Hematopoietic multipotent progenitor cell treated with erythropoietin and hydrocortisone succinate and interleukin-3 and kit ligand, for 17 days (in vitro differentiated cells): ENCODE measurements around the gene PLEKHG2.
"Not testable (repeated sequence)": the region's sequence is repeated elsewhere in the genome, so short reads cannot be mapped to it uniquely, and the experiment has no call there.

Source experiments
- DNase-seq: peaks from one replicate; pipeline ENCODE4 v3.0.0-alpha.2; 2015; ENCODE audit warnings: low spot score

Gene PLEKHG2

DNA sequence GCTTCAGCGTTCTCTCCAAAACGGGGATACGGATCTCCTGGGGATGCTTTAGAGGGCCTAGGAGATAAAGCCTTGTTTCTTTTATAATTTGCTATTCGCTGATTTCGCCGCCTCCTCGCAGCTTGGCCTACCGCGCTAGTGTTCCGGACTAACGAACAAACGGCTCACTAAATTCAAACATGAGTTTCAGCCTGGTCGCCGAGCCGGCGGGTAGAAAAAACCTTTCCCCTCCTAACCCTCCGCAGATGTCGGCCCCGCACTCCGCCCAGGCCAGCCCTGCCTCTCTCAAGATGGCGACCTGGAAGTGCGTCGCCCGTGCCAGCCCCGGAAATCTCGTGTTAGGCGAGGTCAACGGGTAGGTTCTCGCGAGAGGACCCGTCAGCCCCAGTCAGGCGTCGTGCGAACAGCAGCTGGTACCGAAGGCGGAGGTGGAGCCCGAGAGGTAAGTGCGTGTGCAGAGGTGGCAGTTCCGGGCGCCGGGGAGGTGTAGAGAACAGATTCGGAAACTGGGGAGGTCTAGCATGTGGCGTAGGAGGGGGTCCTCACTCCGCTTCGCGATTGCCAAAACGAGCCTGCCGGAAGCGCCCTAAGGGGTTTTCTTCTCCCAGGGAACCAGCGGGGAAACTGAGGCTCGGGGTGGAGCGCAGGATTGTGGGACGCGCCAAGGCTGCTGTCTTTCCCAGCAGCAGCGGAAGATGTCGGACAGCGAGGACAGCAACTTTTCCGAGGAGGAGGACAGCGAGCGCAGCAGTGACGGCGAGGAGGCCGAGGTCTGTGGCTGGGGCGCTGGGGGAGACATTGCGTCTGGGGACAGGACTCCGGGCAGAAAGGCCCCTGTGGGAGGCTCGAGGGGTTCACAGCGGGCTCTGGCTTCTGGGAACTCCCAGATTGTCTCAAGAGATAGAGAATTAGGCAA lies 33.0 kb downstream of the PLEKHG2 start, which contains the start of gene SUPT5H:
TSS of gene SUPT5H (plus strand) at position 387 of the 916 bp plus-strand sequence. CDS start at position 696, 309 bp downstream.
- DNase-seq, result peak; percentile 99

DNA sequence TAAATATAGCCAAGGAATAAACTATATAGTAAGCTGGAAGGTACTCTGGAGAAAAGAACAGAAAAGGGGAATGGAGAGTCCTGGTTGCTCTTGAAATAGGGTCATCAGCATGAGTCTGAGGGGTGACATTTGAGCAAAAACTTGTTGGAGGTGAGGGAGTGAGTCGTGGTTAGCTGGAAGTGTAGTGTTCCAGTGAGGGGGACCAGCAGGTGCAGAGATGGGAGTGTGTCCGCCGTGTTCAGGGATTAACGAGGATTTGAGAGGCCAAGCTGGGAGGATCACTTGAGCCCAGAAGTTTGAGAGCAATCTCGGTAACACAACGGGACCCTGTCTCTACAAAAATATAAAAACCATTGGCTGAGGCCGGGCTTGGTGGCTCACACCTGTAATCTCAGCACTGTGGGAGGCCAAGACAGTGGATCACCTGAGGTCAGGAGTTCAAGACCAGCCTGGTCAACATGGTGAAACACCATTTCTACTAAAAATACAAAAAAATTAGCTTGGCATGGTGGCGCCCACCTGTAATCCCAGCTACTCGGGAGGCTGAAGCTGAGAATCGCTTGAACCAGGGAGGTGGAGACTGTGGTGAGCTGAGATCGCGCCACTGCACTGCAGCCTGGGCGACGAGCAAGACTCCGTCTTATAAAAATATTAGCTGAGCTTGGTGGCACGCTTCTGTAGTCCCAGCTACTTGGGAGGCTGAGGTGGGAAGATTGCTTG lies 34.1 kb downstream of the PLEKHG2 start:
- DNase-seq, result no peak

DNA sequence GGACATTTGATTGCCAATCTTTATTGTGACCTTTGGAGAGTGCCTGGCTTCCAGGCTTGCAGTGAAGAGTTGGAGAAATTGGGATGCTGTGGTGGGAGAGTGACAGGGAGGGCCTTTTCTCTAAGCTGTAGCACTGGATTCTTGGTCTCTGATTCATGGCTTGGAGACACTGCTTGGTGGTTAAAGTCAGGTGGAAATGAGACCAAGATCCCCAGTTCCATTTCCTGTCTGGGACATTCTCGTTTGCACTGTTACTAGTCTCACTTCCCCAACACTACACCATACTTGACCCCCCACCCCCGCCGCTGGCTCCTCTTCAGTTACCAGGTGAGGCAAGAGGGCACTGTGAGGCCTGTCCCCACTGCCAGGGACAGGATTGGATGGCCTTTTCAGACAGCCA lies 35.8 kb downstream of the PLEKHG2 start:
- no peak for DNase-seq

DNA sequence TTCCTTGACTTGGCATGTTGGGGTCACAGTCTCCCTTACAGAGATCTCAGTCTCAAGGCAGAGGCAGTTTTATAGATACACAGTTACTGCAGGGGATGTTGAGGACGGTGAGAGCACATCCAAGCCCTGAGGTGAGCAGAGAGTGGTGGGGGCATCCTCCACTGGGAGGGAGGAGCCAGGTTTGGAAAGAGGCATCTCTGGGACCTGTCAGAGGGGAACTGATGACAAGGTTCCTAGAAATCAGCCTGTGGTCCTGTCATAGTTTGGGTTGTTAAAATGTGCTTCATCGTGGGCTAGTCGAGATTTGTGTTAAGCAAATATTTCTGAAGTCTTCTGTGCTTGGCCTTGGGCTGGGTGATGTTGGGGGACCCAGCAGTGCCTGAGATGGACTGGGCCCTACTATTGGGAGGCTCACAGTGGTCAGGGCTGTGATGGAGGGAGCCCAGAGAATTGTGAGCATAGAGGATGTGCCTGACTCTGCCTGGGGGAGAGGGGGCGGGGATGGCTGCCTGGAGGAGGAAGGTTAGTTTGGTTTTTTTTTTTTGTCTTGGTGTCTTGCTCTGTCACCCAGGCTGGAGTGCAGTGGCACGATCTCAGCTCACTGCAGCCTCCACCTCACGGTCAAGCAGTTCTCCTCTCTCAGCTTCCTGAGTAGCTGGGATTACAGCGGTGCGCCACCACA lies 36.8 kb downstream of the PLEKHG2 start:
- DNase-seq, result no peak

DNA sequence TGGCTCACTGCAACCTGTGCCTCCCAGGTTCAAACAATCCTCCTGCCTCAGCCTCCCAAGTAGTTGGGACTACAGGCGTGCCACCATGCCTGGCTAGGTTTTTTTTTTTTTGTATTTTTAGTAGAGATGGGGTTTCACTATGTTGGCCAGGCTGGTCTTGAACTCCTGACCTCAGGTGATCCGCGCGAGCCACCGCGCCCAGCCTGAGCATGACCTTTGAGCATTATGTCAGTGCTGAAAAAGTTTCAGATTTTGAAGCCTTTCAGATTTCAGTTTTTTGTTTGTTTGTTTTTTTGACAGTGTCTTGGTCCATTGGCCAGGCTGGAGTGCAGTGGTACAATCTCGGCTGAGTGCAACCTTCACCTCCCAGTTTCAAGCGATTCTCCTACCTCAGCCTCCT lies 38.8 kb downstream of the PLEKHG2 start:
- not testable (repeated sequence) for DNase-seq

DNA sequence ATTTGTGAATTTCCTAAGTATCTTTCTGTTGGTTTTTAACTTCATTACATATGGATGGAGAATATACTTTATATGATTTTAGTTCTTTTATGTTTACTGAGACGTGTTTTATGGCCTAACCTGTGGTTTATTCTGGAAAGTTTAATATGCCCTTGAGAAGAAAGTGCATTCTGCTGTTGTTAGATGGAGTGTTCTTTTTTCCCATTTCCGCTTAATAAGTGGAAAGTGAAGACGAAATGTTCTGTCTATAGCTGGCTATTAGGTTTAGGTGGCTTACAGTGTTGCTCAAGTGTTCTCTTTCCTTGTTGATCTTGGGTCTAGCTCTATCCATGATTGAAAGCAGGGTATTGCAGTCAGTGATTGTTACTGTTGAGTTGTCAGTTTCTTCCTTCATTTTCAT lies 50.9 kb downstream of the PLEKHG2 start:
- no peak for DNase-seq

DNA sequence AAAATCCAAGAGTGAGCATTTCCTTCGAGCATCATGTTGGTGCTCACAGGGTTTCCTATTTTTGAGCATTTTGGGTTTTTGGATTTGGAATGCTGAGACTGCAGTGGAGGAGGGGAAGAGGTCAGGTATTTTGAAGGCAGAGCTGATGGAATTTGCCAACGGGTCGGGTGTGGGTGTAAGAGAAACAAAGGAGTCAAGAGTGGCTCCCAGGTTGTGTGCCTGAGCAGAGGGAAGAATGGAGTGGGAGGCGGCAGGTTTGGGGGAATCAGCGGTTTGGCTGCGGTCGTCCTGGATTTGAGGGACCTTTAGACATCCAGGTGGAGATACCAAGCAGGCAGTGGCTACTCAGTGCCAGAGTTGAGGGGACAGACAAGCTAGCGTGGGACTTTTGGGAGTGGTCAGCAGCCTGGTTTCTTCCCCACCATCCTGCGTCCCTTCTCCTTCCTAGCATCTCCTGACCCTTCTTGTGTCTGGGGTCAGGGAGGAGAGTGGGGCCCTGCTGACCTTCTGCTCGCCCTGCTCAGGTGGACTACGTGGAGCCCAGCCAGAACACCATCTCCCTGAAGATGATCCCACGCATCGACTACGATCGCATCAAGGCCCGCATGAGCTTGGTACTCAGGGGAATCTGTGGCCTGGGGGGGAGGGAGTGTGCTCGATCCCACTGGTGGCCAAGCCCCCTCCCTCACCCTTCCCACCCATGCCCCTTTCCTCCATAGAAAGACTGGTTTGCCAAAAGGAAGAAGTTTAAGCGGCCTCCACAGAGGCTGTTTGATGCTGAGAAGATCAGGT lies 53.7 kb downstream of the PLEKHG2 start:
- no peak for DNase-seq

DNA sequence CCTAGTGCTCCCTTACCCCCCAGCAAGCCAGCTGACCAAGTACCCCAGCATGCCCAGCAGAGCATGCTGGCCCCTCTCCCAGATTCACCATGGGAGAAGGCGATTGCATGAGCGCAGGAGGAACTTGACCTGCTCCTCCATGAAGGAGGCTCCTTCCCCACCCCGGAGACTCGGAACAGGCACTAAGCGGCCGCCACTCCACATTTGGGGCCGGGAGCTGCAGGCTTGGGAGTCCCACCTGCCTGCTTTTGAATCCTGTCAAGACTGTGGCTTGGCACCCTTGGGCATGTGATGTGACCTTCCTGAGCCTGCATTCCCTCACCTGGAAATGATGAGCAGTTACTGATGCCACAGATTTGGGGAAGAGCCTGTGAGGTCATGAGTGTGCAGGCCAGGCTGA lies 55.5 kb downstream of the PLEKHG2 start:
- no peak for DNase-seq

DNA sequence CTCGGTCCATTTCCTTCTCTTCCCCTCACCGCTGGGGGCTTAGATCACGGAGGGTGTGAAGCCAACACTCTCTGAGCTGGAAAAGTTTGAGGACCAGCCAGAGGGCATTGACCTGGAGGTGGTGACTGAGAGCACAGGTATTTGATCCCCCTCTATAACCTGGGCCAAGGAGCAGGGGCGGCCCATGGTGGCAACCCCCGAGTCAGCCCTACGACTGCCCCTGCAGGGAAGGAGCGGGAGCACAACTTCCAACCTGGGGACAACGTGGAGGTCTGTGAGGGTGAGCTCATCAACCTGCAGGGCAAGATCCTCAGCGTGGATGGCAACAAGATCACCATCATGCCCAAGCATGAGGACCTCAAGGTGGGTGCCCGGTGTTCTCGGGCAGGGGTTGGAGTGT lies 56.6 kb downstream of the PLEKHG2 start:
- DNase-seq, result no peak

DNA sequence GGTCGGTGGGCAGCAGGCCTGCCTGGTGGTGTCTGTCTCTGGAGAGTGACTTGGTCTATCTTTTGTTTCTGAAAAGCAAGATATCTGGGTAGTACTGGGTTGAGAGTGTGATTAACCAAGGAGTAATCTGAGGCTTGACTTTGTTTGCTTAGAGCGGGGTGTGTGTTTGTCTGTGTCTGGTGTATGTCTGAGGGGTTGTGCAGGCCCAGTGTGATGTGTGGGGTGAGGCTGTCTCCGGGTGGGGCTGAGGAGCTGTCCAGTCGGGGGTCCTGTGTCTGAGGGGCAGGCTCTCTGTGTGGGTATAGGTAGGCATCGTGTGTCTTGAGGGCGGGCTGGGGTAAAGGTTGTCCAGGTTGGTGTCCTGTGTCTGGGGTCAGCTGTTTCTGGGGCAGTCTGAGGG lies 57.1 kb downstream of the PLEKHG2 start:
- no peak for DNase-seq

DNA sequence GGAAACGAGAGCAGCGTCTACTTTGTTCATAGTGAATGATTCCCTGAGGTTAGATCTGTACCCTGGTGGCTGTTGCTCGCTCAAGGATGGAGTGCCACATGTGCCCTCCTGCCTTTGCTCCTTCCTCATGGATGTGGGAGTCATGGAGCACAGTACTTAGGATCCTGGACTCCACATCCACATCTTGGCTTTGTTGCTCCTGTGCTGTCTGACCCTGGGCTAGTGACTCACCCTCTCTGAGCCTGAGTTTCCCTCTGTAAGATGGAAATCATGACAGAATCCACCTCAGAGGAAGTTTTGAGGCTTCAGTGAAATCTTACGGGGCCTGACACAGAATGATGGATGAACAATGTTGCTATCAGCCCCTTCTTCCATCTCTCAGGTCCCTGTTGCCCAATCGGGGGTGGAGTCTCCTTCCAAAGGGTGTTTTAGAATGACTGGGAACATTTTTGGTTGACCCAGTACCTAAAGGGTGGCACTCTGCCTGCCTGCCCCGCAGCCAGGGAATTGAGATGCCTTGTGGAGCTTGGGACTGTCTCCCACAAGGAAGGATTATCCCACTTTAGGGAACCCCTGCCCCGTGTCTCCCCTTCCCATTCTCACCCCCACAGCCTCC lies 58.4 kb downstream of the PLEKHG2 start:
- no peak for DNase-seq

DNA sequence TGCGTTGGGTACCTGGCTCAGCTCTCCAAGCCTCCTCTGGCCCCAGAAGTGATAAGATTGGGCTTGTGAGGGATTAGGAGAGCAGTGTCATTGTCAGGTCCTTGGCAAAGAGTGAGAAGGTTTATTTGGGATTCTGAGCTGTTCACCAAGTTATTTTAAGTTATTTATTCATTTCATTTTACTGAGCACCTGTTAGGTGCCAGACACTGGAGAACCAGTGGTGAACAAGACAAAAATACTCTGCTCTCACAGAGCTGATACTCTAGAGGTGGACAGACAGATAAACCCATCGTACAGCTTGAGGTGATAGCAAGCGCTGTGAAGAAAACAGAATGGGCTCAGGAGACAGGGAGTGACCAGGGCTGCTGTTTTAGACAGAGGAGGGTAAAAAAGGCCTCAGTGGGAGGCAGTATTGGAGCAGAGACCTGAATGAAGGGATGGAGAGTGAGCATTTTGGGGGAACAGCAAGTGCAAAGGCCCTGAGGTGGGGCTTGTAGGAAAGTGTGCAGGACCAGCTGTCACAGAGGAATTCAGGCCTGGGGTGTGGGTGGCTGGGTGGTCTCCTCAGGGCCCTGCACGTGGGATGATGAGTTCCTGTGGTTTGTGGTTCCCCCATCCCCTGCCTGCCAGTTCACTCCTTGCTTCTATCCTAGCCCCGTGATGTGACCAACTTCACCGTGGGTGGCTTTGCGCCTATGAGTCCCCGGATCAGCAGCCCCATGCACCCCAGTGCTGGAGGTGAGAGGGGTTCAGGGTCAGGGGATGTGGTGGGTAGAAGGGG lies 59.5 kb downstream of the PLEKHG2 start:
- DNase-seq, result no peak

DNA sequence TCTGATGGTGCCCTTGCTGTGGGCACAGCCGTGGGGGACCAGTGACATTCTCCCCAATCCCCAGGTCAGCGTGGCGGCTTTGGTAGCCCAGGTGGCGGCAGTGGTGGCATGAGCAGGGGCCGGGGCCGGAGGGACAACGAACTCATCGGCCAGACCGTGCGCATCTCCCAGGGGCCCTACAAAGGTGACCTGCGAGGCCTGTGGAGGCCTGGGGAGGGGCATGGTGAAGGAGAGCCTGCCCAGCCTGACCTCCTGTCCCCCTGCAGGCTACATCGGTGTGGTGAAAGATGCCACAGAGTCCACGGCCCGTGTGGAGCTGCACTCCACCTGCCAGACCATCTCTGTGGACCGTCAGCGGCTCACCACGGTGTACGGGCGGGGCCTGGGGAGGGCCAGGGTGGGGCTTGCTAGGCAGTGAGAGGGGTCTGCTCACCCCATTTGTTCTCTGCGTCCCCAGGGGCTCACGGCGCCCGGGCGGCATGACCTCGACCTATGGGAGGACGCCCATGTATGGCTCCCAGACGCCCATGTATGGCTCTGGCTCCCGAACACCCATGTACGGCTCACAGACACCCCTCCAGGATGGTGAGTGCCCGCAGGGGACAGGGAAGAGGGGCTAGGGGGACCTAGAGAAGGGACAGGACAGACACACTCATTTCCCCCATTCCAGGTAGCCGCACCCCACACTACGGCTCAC lies 60.4 kb downstream of the PLEKHG2 start:
- no peak for DNase-seq

DNA sequence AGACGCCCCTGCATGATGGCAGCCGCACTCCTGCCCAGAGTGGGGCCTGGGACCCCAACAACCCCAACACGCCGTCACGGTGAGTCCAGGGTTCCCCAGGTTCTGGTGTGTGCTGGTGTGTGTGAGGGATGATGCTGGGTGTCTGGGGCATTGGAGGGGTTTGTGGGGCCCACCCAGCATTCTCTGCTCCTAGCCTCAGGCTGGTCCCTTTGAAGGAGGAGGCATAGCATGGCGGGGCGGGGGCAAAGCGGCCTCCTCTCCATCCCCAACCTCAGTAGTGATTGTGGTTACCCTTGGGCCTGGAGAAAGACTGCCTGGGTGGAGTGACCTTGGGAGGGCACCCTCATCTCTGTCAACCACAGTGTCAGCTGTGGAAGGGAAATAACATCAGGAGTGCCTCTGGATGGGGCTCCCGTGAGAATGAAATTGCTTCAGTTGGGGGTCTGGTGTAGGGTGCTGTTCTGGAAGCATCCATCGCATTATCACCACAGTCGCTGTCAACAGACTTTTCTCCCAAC lies 61.0 kb downstream of the PLEKHG2 start:
- no peak for DNase-seq

DNA sequence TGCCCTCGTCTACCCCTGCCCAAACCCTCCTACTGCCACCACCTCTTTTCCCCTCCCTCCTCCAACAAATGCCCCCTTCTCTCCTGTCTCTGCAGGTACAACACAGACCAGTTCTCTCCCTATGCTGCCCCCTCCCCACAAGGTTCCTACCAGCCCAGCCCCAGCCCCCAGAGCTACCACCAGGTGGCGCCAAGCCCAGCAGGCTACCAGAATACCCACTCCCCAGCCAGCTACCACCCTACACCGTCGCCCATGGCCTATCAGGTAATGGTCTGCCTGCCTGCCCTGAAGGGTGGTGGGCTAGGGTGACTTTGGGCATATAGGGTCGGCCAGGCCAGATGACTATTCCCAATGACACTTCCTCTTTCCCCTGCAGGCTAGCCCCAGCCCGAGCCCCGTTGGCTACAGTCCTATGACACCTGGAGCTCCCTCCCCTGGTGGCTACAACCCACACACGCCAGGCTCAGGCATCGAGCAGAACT lies 61.7 kb downstream of the PLEKHG2 start:
- DNase-seq, result peak; percentile 56

DNA sequence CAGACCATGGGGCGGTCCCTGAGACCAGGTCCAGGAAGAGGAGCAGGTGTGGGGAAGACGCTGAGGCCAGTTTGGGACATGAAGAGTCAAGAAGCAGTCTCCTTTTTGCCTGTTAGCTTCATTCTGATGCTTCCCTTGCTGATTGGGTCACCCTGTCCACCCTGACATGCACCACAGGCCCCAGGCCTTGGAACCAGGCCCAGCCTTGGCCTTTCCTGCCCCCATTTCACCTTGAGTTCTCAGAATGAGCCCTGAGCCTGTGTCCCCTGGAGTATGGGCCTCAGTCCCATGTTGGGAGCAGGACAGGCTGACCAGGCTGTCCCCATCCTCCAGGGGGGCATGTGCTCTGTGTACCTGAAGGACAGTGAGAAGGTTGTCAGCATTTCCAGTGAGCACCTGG lies 63.3 kb downstream of the PLEKHG2 start:
- no peak for DNase-seq
